GM12891 (cell line): ENCODE data around the gene MGMT.

Experiments
- DNase-seq: peaks from one replicate; pipeline ENCODE4 v3.0.0; 2011; ENCODE audit warnings: low spot score; ENCODE audit not compliant: insufficient read length
- FAIRE-seq: peaks from 2 replicates; lab custom pipeline; 2011; peaks lifted over from hg19 to GRCh38; lab: Jason Lieb, UNC
- PAX5 ChIP-seq: IDR thresholded peaks from 2 replicates; pipeline ENCODE4 v1.6.1; 2011; ENCODE audit warnings: low read length, moderate library complexity, mild to moderate bottlenecking; ENCODE audit not compliant: insufficient read depth, severe bottlenecking
- POLR2A ChIP-seq: IDR thresholded peaks from 2 replicates; pipeline ENCODE4 v1.6.1; 2011; ENCODE audit warnings: low read depth, low read length, control low read depth
- POLR2AphosphoS5 ChIP-seq: IDR thresholded peaks from 2 replicates; pipeline ENCODE4 v1.6.1; 2011; ENCODE audit warnings: low read depth, low read length, control low read depth
- POU2F2 ChIP-seq: IDR thresholded peaks from 2 replicates; pipeline ENCODE4 v1.6.1; 2011; ENCODE audit warnings: low read depth, mild to moderate bottlenecking, control low read depth, low read length, moderate library complexity
- SPI1 ChIP-seq: IDR thresholded peaks from 2 replicates; pipeline ENCODE4 v1.6.1; 2011; ENCODE audit warnings: low read depth, low read length, control low read depth
- TAF1 ChIP-seq: IDR thresholded peaks from 2 replicates; pipeline ENCODE4 v1.6.1; 2011; ENCODE audit warnings: low read depth, low read length, control low read depth

MGMT gene

DNA sequence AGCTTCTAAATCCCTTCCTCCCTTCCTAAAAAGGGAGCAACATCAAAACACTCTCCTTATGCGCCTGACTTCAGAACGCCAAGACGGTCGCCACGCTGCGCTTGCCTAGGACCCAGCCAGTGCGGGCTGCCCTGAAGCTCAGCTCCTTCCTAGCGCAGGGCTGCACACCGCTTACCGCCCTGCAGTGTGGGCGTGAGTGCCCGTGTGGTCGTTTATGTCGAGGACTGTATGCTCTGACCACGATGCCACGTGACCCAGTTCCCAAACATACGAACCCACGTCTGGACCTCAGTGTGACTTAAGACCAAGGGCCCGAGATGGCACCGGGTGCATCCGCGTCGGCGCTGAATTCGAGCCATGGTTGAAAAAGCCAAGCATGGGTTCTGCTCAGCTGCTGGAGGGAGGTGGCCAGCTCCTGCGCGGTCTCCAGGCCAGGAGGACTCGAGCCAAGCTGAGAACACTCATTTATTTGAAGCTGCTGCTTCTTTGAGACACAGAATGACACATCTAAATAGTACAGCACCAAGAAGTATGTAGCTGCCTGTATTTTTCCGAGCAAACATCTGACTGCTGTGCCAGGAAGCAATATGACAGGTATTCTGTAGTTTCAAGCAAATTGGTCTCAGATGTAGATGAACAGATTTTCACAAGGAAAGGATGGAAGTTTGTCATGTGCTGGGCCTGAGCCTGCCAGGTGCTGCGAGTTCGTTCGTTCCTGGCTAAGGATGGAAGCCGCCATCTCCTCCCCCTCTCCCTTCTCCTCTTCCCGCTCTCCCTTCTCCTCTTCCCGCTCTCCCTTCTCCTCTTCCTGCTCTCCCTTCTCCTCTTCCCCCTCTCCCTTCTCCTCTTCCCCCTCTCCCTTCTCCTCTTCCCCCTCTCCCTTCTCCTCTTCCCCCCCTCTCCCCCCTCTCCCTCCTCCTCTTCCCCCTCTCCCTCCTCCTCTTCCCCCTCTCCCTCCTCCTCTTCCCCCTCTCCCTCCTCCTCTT is 312.4 kb downstream of the MGMT start:
- FAIRE-seq (no peak), DNase-seq (no peak)
- TF ChIP-seq PAX5: no peak
- TF ChIP-seq POLR2AphosphoS5: no peak
- no peak for TF ChIP-seq POU2F2
- TF ChIP-seq TAF1: no peak
- TF ChIP-seq SPI1: no peak
- TF ChIP-seq POLR2A: no peak

- TF ChIP-seq POLR2A: no peak
- no peak for TF ChIP-seq PAX5
- TF ChIP-seq POU2F2: no peak
- TF ChIP-seq SPI1: no peak
- TF ChIP-seq TAF1: no peak
- FAIRE-seq: no peak
- DNase-seq: no peak
Observed at GRCh38 chr10:129780198-129780597, 313.2 kb downstream of the MGMT start.

GRCh38 chr10:129780901-129781795 is 314.1 kb downstream of the MGMT start:
- FAIRE-seq: no peak
- no peak for DNase-seq
- TF ChIP-seq POLR2AphosphoS5 (no peak), PAX5 (no peak), TAF1 (no peak), SPI1 (no peak), POLR2A (no peak), POU2F2 (no peak)

- TF ChIP-seq PAX5 (no peak), POLR2AphosphoS5 (no peak), POLR2A (no peak), TAF1 (no peak), SPI1 (no peak)
- FAIRE-seq (no peak), DNase-seq (no peak)
Observed at GRCh38 chr10:129784291-129784690, 317.2 kb downstream of the MGMT start.

- DNase-seq (no peak), FAIRE-seq (no peak)
- no peak for TF ChIP-seq TAF1
- TF ChIP-seq POLR2AphosphoS5: no peak
- no peak for TF ChIP-seq POLR2A
- TF ChIP-seq POU2F2: no peak
- TF ChIP-seq PAX5: no peak
- TF ChIP-seq SPI1: no peak
Observed at GRCh38 chr10:129784891-129785290, 317.9 kb downstream of the MGMT start.

DNA sequence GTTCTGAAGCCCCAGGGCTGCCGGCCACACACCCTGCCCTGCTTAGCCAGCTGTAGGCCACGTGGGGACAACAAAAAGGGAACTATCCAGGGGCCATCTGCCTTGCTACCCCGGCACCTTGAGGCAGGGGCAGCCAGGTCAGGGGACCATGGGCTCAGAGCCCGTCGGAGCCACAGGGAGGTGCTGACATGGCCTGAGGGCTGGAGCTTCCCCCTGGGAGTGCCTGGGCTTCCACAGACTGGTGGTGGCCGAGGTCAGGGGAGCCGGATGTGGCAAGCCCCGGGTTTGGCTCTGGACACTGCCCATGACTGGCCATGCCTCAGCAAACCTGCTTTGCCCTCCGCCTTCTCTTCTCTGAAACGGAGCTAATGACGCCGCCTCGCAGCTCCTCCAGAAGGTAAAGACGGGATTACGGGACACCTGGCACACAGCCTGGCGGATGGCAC is 318.5 kb downstream of the MGMT start:
- no peak for FAIRE-seq
- DNase-seq: no peak
- TF ChIP-seq POU2F2 (no peak), PAX5 (no peak), TAF1 (no peak), POLR2A (no peak), SPI1 (no peak), POLR2AphosphoS5 (no peak)

GRCh38 chr10:129786216-129786615 is 319.2 kb downstream of the MGMT start:
- FAIRE-seq (no peak), DNase-seq (no peak)
- TF ChIP-seq SPI1 (no peak), POLR2A (no peak), PAX5 (no peak), POU2F2 (no peak), TAF1 (no peak), POLR2AphosphoS5 (no peak)

DNA sequence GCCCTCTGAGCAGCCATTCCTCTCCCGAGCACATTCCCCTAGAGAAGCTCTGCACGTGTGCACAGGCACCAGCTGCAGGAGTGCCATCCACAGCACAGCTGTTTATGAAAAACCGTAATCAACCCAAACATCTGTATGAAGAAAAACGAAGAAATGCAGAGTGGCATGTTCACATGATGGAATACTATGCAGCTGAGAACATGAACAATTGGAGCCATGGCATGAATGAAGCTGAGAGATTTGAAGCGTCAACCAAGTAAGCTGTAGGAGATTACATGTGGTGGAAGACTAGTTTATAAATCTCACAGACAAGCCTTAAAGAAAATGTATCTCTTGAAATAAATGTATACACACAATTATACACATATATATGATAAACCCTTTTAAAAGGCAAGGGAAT is 320.5 kb downstream of the MGMT start:
- TF ChIP-seq SPI1 (no peak), POLR2AphosphoS5 (no peak), POLR2A (no peak), TAF1 (no peak), PAX5 (no peak), POU2F2 (no peak)
- DNase-seq (no peak), FAIRE-seq (no peak)

DNA sequence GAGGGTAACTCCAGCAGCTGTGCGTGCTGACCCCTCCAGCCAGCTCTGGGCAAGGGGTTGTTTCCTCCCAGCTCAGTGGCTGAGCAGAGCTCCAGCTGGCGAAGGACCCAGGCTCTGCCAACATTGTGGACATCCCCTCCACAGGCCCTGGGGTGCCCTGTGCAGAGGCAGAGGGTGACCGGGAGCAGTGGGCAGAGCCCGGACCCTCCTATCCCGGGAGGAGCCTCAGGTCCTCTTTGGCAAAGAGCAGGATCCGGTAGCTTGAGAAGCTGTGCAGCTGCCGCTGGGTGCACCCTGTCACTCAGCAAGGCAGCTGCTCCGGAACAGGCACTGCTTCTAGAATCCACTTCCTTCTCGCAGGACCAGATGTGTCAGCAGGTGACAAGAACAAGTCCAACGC is 321.2 kb downstream of the MGMT start:
- FAIRE-seq: no peak

More for the DNA sequence above, 321.2 kb downstream of the MGMT start:
- no peak for TF ChIP-seq TAF1
- no peak for TF ChIP-seq POU2F2
- no peak for TF ChIP-seq POLR2AphosphoS5
- no peak for TF ChIP-seq POLR2A
- no peak for TF ChIP-seq PAX5
- no peak for TF ChIP-seq SPI1
- DNase-seq: no peak
